A673 (cell line): ENCODE data around the gene KRT37. TPM values are rescaled to one million over a fixed set of nuclear protein-coding genes. Genes with fewer than 3 reads are reported as not detected.

Experiments used
- BruUV-seq: library from RNA; stranded (reverse); fragments of 400-500 nt; replicated peaks from 2 replicates; lab custom pipeline; 2021; lab: Mats Ljungman, UMichigan
- CTCF ChIA-PET: fragments of 300-600 bp; sonication (Branson Sonifier 250); formaldehyde crosslinking; loops from one replicate; lab custom pipeline; 2022; ENCODE audit warnings: antibody characterized with exemption; lab: Charles Lee
- POLR2A ChIA-PET: fragments of 300-600 bp; sonication (Branson Sonifier 250); formaldehyde crosslinking; loops from one replicate; lab custom pipeline; 2022; ENCODE audit warnings: antibody characterized with exemption; ENCODE audit not compliant: low non-redundant PET; lab: Charles Lee
- DNase-seq: peaks from one replicate; pipeline ENCODE4 v3.0.0-alpha.2; 2015; ENCODE audit warnings: low spot score
- H3K27ac ChIP-seq: fragments of 200-600 bp; sonication (generic); 2 replicates; pipeline ENCODE4 v1.5.1; 2016; ENCODE audit warnings: mixed run types, low read depth, mild to moderate bottlenecking, mixed read lengths, antibody characterized with exemption, low read length; ENCODE audit not compliant: poor library complexity, severe bottlenecking
- H3K27me3 ChIP-seq: fragments of 200-600 bp; sonication (generic); replicated peaks from 2 replicates; pipeline ENCODE4 v1.6.1; 2017; ENCODE audit warnings: mixed run types, low read depth, mild to moderate bottlenecking, mixed read lengths, antibody characterized with exemption, low read length; ENCODE audit not compliant: insufficient read depth, poor library complexity
- H3K36me3 ChIP-seq: fragments of 200-600 bp; sonication (generic); 2 replicates; pipeline ENCODE4 v1.6.1; 2016; ENCODE audit warnings: mixed run types, mild to moderate bottlenecking, mixed read lengths, antibody characterized with exemption, low read length; ENCODE audit not compliant: insufficient read depth, poor library complexity, severe bottlenecking
- H3K4me1 ChIP-seq: fragments of 200-600 bp; sonication (generic); 2 replicates; pipeline ENCODE4 v1.6.1; 2017; ENCODE audit warnings: mixed run types, mild to moderate bottlenecking, mixed read lengths, antibody characterized with exemption, low read length; ENCODE audit not compliant: insufficient read depth, poor library complexity, severe bottlenecking
- H3K4me3 ChIP-seq: fragments of 200-600 bp; sonication (generic); 2 replicates; pipeline ENCODE4 v1.5.1; 2016; ENCODE audit warnings: low read depth, mixed run types, mild to moderate bottlenecking, mixed read lengths, low read length; ENCODE audit not compliant: poor library complexity, severe bottlenecking
- H3K9me3 ChIP-seq: fragments of 200-600 bp; sonication (generic); 2 replicates; pipeline ENCODE4 v1.6.1; 2016; ENCODE audit warnings: mixed run types, low read depth, mild to moderate bottlenecking, mixed read lengths, antibody characterized with exemption, low read length; ENCODE audit not compliant: poor library complexity, severe bottlenecking
- CTCF ChIP-seq: fragments of 300-800, 200-600 bp; sonication (generic); conservative IDR thresholded peaks from 2 replicates; pipeline ENCODE4 v1.5.1; 2017; ENCODE audit warnings: low read depth, mild to moderate bottlenecking, antibody characterized with exemption, low read length, moderate library complexity, mixed read lengths
- EZH2 ChIP-seq: fragments of 200-600 bp; sonication (generic); IDR thresholded peaks from 2 replicates; pipeline ENCODE4 v1.6.1; 2017; ENCODE audit warnings: borderline replicate concordance, low read depth, mild to moderate bottlenecking, mixed read lengths, antibody characterized with exemption, low read length; ENCODE audit not compliant: poor library complexity, severe bottlenecking
- intact Hi-C: fragments of 100-400 bp; cut with micrococcal nuclease; formaldehyde crosslinking; loops from one replicate; pipeline ENCODE4 v1.10.0; 2022; ENCODE audit not compliant: unreplicated experiment
- total RNA-seq: library from RNA; stranded (reverse); gene quantifications from 2 replicates; pipeline ENCODE4 v1.2.3, GENCODE V29; 2021

The KRT37 gene
- total RNA-seq, 1 experiment from 2014 or later = not detected

GRCh38 chr17:41393826-41394225 is 30.6 kb downstream of the KRT37 start:
- no peak for DNase-seq
- Histone ChIP-seq H3K9me3 (no peaks in the 10 kb centered on the region), H3K4me1 (no peaks in the 10 kb centered on the region), H3K4me3 (no peak overlapping the region), H3K27ac (no peak overlapping the region), H3K36me3 (no peaks in the 10 kb centered on the region), H3K27me3 (no peaks in the 10 kb centered on the region)
- CTCF ChIA-PET = no interaction called here
- intact Hi-C loops = no loop called here
- TF ChIP-seq EZH2 (no peak), CTCF (no peak)
- BruUV-seq = no TSS peak
- POLR2A ChIA-PET = no interaction called here

DNA sequence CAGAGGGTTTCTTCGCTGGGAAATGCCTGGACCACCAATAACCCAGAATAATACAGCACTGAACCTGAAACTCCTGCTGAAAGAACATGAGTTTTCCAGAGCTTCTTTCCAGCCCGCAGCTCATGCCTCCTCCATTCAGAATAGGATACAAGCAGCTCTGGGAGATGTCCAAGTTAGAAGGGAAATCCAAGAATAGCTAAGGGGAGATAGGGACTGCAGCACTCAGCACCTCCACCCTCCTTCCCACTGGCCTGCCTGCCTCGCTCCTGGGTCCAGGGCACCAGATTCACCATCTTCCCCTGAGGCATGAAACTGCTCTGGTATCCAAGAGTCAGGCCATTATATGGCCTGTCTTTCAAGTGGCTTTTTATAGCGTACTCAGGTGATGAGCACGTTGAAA is 31.1 kb downstream of the KRT37 start:
- no peak for TF ChIP-seq EZH2
- Histone ChIP-seq H3K36me3 (no peaks in the 10 kb centered on the region), H3K4me1 (no peaks in the 10 kb centered on the region), H3K4me3 (no peak overlapping the region), H3K9me3 (no peaks in the 10 kb centered on the region), H3K27ac (no peak overlapping the region), H3K27me3 (no peaks in the 10 kb centered on the region)
- no peak for DNase-seq
- POLR2A ChIA-PET = no interaction called here
- BruUV-seq = no TSS peak
- intact Hi-C loops = no loop called here
- CTCF ChIA-PET = no interaction called here

DNA sequence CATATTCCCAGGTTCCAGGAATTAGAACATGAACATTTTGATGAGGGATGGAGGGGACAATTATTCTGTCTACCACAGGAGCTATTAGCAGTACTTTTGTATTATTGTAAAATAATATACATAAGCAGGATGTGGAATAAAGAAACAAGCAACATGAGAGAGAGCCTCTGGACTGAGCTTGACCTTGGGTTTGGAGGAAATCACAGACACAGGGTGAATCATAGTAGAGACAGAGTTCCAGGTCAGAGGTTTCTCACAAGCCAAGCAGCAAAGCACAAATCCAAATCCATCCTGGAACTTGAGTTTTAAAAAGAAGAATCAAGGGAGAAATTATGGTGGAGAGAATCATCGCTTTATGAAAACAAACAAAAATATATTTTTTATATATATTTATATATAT is 32.1 kb downstream of the KRT37 start:
- TF ChIP-seq EZH2 = no peak
- no peak for TF ChIP-seq CTCF
- no peak for DNase-seq
- Histone ChIP-seq H3K4me3 (no peak overlapping the region), H3K4me1 (no peaks in the 10 kb centered on the region), H3K27me3 (no peaks in the 10 kb centered on the region), H3K36me3 (no peaks in the 10 kb centered on the region), H3K9me3 (no peaks in the 10 kb centered on the region), H3K27ac (no peak overlapping the region)
- BruUV-seq = no TSS peak
- intact Hi-C loops = no loop called here
- ChIA-PET POLR2A (no interaction called here), CTCF (no interaction called here)

GRCh38 chr17:41391535-41391934 is 32.9 kb downstream of the KRT37 start:
- DNase-seq = no peak

More at GRCh38 chr17:41391535-41391934, 32.9 kb downstream of the KRT37 start:
- POLR2A ChIA-PET = no interaction called here
- Histone ChIP-seq H3K36me3 (no peaks in the 10 kb centered on the region), H3K9me3 (peaks cover 1% of the 10 kb centered on the region), H3K27me3 (no peaks in the 10 kb centered on the region), H3K27ac (no peak overlapping the region), H3K4me1 (no peaks in the 10 kb centered on the region), H3K4me3 (no peak overlapping the region)
- no TSS peak for BruUV-seq
- intact Hi-C loops = no loop called here
- TF ChIP-seq EZH2 = no peak
- TF ChIP-seq CTCF = no peak
- CTCF ChIA-PET = no interaction called here
